Neural progenitor cell (in vitro differentiated cells): ENCODE data around the gene DLGAP3. TPM values are rescaled to one million over a fixed set of nuclear protein-coding genes. Genes with fewer than 3 reads are reported as not detected.

Experiments
- DNase-seq: peaks from one replicate; pipeline ENCODE4 v3.0.0-alpha.2; 2016; ENCODE audit warnings: low spot score
- H2AFZ ChIP-seq: fragments of 200-600 bp; sonication (generic); replicated peaks from 2 replicates; pipeline ENCODE4 v1.6.1; 2016; ENCODE audit warnings: antibody characterized with exemption
- H3F3A ChIP-seq: fragments of 200-600 bp; sonication (generic); 2 replicates; pipeline ENCODE4 v1.6.1; 2016; ENCODE audit warnings: antibody characterized with exemption, low read depth
- H3K27ac ChIP-seq: fragments of 200-600 bp; sonication (generic); 2 replicates; pipeline ENCODE4 v1.5.1; 2016; ENCODE audit warnings: mild to moderate bottlenecking
- H3K27me3 ChIP-seq: fragments of 200-600 bp; sonication (generic); 2 replicates; pipeline ENCODE4 v1.6.1; 2016; ENCODE audit warnings: mild to moderate bottlenecking, moderate library complexity
- H3K36me3 ChIP-seq: fragments of 200-600 bp; sonication (generic); 2 replicates; pipeline ENCODE4 v1.5.1; 2016
- H3K4me1 ChIP-seq: fragments of 200-600 bp; sonication (generic); 2 replicates; pipeline ENCODE4 v1.6.1; 2016; ENCODE audit warnings: mixed run types
- H3K4me2 ChIP-seq: fragments of 200-600 bp; sonication (generic); 2 replicates; pipeline ENCODE4 v1.6.1; 2016
- H3K4me3 ChIP-seq: fragments of 200-600 bp; sonication (generic); 2 replicates; pipeline ENCODE4 v1.5.1; 2016
- H3K79me2 ChIP-seq: fragments of 200-600 bp; sonication (generic); 2 replicates; pipeline ENCODE4 v1.6.1; 2016; ENCODE audit warnings: low read depth
- H3K9ac ChIP-seq: fragments of 200-600 bp; sonication (generic); 2 replicates; pipeline ENCODE4 v1.6.1; 2016
- H3K9me3 ChIP-seq: fragments of 200-600 bp; sonication (generic); 2 replicates; pipeline ENCODE4 v1.5.1; 2016; ENCODE audit warnings: low read depth
- H4K20me1 ChIP-seq: fragments of 200-600 bp; sonication (generic); 2 replicates; pipeline ENCODE4 v1.6.1; 2016; ENCODE audit warnings: low read depth
- H3K27ac Mint-ChIP-seq: 3 replicates; pipeline ENCODE4 v1.8.0; 2021; ENCODE audit warnings: mixed read lengths
- H3K27me3 Mint-ChIP-seq: 2 replicates; pipeline ENCODE4 v1.8.0; 2022; ENCODE audit warnings: low read depth, mild to moderate bottlenecking, inconsistent platforms, moderate library complexity, mixed read lengths; ENCODE audit not compliant: insufficient read depth
- H3K36me3 Mint-ChIP-seq: 3 replicates; pipeline ENCODE4 v1.8.0; 2021; ENCODE audit warnings: mixed read lengths
- H3K4me1 Mint-ChIP-seq: 3 replicates; pipeline ENCODE4 v1.8.0; 2021; ENCODE audit warnings: mixed read lengths
- H3K4me3 Mint-ChIP-seq: 3 replicates; pipeline ENCODE4 v1.8.0; 2021; ENCODE audit warnings: mild to moderate bottlenecking, moderate library complexity, mixed read lengths
- H3K9me3 Mint-ChIP-seq: 3 replicates; pipeline ENCODE4 v1.8.0; 2020; ENCODE audit warnings: mixed read lengths
- CTCF ChIP-seq: fragments of 200-600 bp; sonication (generic); IDR thresholded peaks from 2 replicates; pipeline ENCODE4 v1.5.1; 2017; ENCODE audit warnings: antibody characterized with exemption, mild to moderate bottlenecking
- EZH2 ChIP-seq: fragments of 200-600 bp; sonication (generic); IDR thresholded peaks from 2 replicates; pipeline ENCODE4 v1.6.1; 2017; ENCODE audit warnings: antibody characterized with exemption, mild to moderate bottlenecking, moderate library complexity
- EZH2phosphoT487 ChIP-seq: fragments of 200-600 bp; sonication (generic); IDR thresholded peaks from 2 replicates; pipeline ENCODE4 v1.6.1; 2017; ENCODE audit warnings: antibody characterized with exemption
- total RNA-seq: library from RNA; depleted of rRNA; stranded (reverse); fragments of >200 nt; gene quantifications from 2 replicates; pipeline ENCODE4 v1.2.3, GENCODE V29; 2015; ENCODE audit warnings: low replicate concordance

The DLGAP3 gene
- total RNA-seq, 1 donor from 2014 or later: not detected

- H3K79me2 ChIP-seq: peaks cover 34% of the 10 kb centered on the region
- peak within 1 kb of the TSS; percentile 93 for H3K4me2 ChIP-seq
- no peaks in the 10 kb centered on the region for H3K9me3 ChIP-seq
- no peaks in the 10 kb centered on the region for H3K36me3 ChIP-seq
- TF ChIP-seq CTCF (peak; percentile 88), EZH2phosphoT487 (no peak), EZH2 (peak; percentile 50)
- peak within 1 kb of the TSS; percentile 98 for H3K4me3 Mint-ChIP-seq
- no peaks in the 10 kb centered on the region for H3F3A ChIP-seq
- H4K20me1 ChIP-seq: peaks cover 4% of the 10 kb centered on the region
- H3K9ac ChIP-seq: peak within 1 kb of the TSS; percentile 64
- H3K27ac Mint-ChIP-seq: peak within 1 kb of the TSS; percentile 80
- peaks cover 12% of the 10 kb centered on the region for H3K27me3 Mint-ChIP-seq
- H3K4me3 ChIP-seq: peak within 1 kb of the TSS; percentile 87
- H3K9me3 Mint-ChIP-seq: no peaks in the 10 kb centered on the region
- H2AFZ ChIP-seq: peak within 1 kb of the TSS; percentile 81
- H3K27ac ChIP-seq: no peak within 1 kb of the TSS
- H3K27me3 ChIP-seq: peaks cover 38% of the 10 kb centered on the region
- peaks cover 3% of the 10 kb centered on the region for H3K36me3 Mint-ChIP-seq
- H3K4me1 ChIP-seq: peaks cover 9% of the 10 kb centered on the region
- peaks cover 24% of the 10 kb centered on the region for H3K4me1 Mint-ChIP-seq
- peak; percentile 93 for DNase-seq
These were observed 69.8 kb downstream of the DLGAP3 start, which contains the start of gene SMIM12 for GRCh38 chr1:34859446-34860200. Gene SMIM12, minus strand, starts transcription at chr1:34859749. Its CDS starts 3,772 bp downstream, at chr1:34855977.

- Histone ChIP-seq H4K20me1 (peaks cover 4% of the 10 kb centered on the region), H3K9ac (peak overlapping the region; percentile 64), H3F3A (no peaks in the 10 kb centered on the region), H3K4me3 (peak overlapping the region; percentile 87), H3K27ac (no peak overlapping the region), H2AFZ (peak overlapping the region; percentile 81), H3K9me3 (no peaks in the 10 kb centered on the region), H3K4me2 (peak overlapping the region; percentile 93), H3K79me2 (peaks cover 34% of the 10 kb centered on the region), H3K4me1 (peaks cover 9% of the 10 kb centered on the region), H3K36me3 (no peaks in the 10 kb centered on the region), H3K27me3 (peaks cover 31% of the 10 kb centered on the region)
- DNase-seq: no peak
- Mint-ChIP-seq H3K27me3 (peaks cover 7% of the 10 kb centered on the region), H3K27ac (peak overlapping the region; percentile 68), H3K4me3 (peak overlapping the region; percentile 98), H3K4me1 (peaks cover 24% of the 10 kb centered on the region), H3K36me3 (peaks cover 3% of the 10 kb centered on the region), H3K9me3 (no peaks in the 10 kb centered on the region)
- TF ChIP-seq EZH2phosphoT487: no peak
- no peak for TF ChIP-seq EZH2
- TF ChIP-seq CTCF: no peak
These were observed 70.5 kb downstream of the DLGAP3 start for GRCh38 chr1:34858901-34859445.

- Histone ChIP-seq H3K4me2 (no peak overlapping the region), H3F3A (peaks cover 8% of the 10 kb centered on the region), H3K79me2 (peaks cover 34% of the 10 kb centered on the region), H3K36me3 (no peaks in the 10 kb centered on the region), H3K9me3 (no peaks in the 10 kb centered on the region), H3K9ac (no peak overlapping the region), H3K27ac (no peak overlapping the region), H3K4me1 (peaks cover 9% of the 10 kb centered on the region), H2AFZ (no peak overlapping the region), H3K4me3 (no peak overlapping the region), H4K20me1 (peaks cover 20% of the 10 kb centered on the region), H3K27me3 (peaks cover 8% of the 10 kb centered on the region)
- no peak for DNase-seq
- Mint-ChIP-seq H3K36me3 (peaks cover 3% of the 10 kb centered on the region), H3K27ac (no peak overlapping the region), H3K4me3 (no peak overlapping the region), H3K4me1 (peaks cover 27% of the 10 kb centered on the region), H3K9me3 (no peaks in the 10 kb centered on the region), H3K27me3 (peaks cover 5% of the 10 kb centered on the region)
- no peak for TF ChIP-seq EZH2
- TF ChIP-seq EZH2phosphoT487: no peak
- TF ChIP-seq CTCF: no peak
These were observed 72.8 kb downstream of the DLGAP3 start for GRCh38 chr1:34856697-34857096.
